HUES6 (cell line): Measurements from ENCODE around the gene MATK.
"Not testable (repeated sequence)": the region's sequence is repeated elsewhere in the genome, so short reads cannot be mapped to it uniquely, and the experiment has no call there.

ENCODE experiments used
- H3K27ac ChIP-seq: 2 replicates; pipeline ENCODE4 v1.7.0; 2013; ENCODE audit warnings: low read depth, mild to moderate bottlenecking, low read length, inconsistent platforms
- H3K27me3 ChIP-seq: 2 replicates; pipeline ENCODE4 v1.6.1; 2013; ENCODE audit warnings: low read length; ENCODE audit not compliant: control insufficient read depth, insufficient read depth
- H3K36me3 ChIP-seq: 2 replicates; pipeline ENCODE4 v1.6.1; 2013; ENCODE audit warnings: low read length; ENCODE audit not compliant: control insufficient read depth, insufficient read depth
- H3K4me1 ChIP-seq: 2 replicates; pipeline ENCODE4 v1.6.1; 2013; ENCODE audit warnings: low read length; ENCODE audit not compliant: control insufficient read depth, insufficient read depth
- H3K4me3 ChIP-seq: 2 replicates; pipeline ENCODE4 v1.5.1; 2013; ENCODE audit warnings: low read depth, low read length
- H3K9ac ChIP-seq: one replicate; pipeline ENCODE4 v1.6.1; 2013; ENCODE audit warnings: mild to moderate bottlenecking, low read length
- H3K9me3 ChIP-seq: 2 replicates; pipeline ENCODE4 v1.6.1; 2013; ENCODE audit warnings: low read depth, low read length; ENCODE audit not compliant: control insufficient read depth, insufficient read depth

The MATK gene

DNA sequence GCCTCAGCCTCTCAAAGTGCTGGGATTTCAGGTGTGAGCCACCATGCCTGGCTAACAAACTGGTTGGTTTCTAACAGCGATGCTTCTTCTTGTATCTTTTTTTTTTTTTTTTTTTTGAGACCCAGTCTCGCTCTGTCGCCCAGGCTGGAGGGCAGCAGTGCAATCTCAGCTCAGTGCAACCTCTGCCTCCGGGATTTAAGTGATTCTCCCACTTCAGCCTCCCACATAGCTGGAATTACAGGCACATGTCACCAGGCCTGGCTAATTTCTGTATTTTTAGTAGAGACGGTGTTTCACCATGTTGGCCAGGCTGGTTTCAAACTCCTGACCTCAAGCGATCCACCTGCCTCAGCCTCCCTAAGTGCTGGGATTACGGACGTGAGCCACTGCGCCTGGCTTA lies 30.0 kb upstream of the MATK start:
- not testable (repeated sequence) for H3K27ac ChIP-seq, H3K36me3 ChIP-seq, H3K27me3 ChIP-seq, H3K9me3 ChIP-seq, H3K4me3 ChIP-seq, H3K9ac ChIP-seq, H3K4me1 ChIP-seq

DNA sequence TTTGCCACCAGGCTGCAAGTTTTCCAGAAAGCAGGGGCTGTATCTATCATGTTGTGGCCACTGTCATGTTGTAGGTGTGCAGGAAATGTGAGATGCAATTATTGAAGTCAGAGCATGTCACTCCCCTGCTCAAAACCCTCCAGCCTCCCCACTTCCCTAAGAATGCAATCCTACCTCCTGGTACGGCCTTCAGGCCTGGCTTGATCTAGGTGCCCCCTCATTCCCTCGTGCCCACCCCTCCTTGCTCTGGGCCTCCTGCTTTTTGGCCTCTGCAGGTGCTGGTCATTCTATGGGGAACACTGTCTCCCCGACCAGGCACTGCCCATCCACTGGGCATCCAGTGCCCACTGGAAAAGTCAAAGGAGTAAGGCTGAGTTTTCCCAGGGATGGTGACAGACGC lies 28.5 kb upstream of the MATK start:
- no peak overlapping the region for H3K4me3 ChIP-seq
- H3K9me3 ChIP-seq = no peaks in the 10 kb centered on the region
- H3K27ac ChIP-seq = no peak overlapping the region
- H3K27me3 ChIP-seq = no peaks in the 10 kb centered on the region
- no peak overlapping the region for H3K9ac ChIP-seq
- H3K4me1 ChIP-seq = no peaks in the 10 kb centered on the region; the same call in 1 of the 2 replicates
- no peaks in the 10 kb centered on the region for H3K36me3 ChIP-seq

DNA sequence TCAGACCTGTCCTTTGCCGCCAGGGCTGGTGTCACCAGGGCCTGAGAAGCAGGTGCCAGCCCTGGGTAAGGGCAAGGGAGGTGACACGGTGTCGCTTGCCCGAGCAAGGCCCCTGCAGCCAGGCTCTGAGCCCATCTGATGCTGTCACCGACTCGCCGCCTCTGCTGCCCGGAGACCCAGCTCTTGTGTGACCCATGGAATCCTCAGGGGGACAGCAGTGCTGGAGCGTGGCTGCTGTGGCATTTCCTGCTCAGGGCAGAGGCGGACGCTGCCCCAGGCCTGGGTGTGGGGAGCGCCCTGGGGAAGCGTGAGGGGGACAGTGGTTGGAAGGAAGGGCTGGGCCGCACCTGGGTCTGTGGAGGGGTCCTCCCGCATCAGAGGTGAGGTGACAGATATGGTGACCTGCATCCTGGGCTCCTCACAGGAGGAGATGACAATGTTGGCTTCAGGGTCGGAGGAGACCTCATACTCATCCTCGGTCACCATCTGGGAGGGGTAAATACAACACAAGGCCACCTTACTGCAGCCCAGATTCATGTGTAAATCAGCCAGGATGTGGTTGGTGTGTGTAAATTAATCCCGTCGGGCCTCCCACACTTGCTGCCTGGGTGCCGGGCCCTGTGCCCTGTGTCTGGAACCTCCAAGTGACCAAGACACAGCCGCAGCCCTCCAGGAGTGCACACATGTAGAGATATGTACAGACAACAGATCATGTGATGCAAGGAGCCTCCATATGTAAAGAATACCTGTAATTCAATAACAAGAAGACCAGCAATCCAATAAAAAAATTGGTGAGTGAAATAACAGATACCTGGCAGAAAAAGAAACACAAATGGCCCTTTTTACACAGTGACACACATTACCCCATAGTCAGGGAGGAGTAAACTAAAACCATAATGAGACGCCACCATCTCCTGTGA lies 27.6 kb upstream of the MATK start:
- Histone ChIP-seq H3K27ac (no peak overlapping the region), H3K4me1 (no peaks in the 10 kb centered on the region; the same call in 1 of the 2 replicates), H3K9ac (no peak overlapping the region), H3K4me3 (no peak overlapping the region), H3K27me3 (no peaks in the 10 kb centered on the region), H3K36me3 (no peaks in the 10 kb centered on the region), H3K9me3 (no peaks in the 10 kb centered on the region)

DNA sequence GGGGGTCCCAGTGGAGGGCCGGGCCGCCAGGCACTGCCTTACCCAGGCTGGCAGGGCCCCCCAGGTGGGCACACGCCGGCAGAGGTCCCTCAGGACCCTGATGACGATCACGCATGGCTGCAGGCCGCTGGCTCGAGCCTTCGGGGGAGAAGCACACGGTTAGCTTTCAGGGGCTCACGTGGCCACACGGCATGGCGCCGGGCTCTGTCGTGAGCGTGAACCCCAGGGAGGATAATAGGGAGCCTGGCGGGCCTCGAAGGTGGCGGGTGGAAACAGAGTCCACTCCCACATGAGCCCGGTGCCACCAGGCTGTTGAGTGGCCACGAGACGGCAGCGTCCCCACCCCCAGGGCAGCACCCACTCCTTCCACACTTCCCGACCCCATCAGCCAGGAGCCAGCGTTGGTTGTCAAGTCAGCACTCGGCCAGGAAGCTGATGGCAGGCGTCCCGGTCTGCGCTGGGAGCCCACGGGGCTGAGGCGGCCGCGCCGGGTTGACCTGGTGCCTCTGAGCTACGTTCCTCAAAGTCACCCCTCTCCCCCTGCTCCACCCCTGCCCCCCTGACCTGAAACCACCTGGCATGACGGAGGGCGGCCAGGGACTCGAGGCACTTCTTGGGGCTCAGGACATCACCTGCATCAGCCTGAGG lies 24.7 kb upstream of the MATK start:
- H3K27me3 ChIP-seq = no peaks in the 10 kb centered on the region
- H3K4me1 ChIP-seq = no peaks in the 10 kb centered on the region
- no peaks in the 10 kb centered on the region for H3K9me3 ChIP-seq
- H3K27ac ChIP-seq = no peak overlapping the region
- no peak overlapping the region for H3K4me3 ChIP-seq
- H3K36me3 ChIP-seq = no peaks in the 10 kb centered on the region
- H3K9ac ChIP-seq = no peak overlapping the region

DNA sequence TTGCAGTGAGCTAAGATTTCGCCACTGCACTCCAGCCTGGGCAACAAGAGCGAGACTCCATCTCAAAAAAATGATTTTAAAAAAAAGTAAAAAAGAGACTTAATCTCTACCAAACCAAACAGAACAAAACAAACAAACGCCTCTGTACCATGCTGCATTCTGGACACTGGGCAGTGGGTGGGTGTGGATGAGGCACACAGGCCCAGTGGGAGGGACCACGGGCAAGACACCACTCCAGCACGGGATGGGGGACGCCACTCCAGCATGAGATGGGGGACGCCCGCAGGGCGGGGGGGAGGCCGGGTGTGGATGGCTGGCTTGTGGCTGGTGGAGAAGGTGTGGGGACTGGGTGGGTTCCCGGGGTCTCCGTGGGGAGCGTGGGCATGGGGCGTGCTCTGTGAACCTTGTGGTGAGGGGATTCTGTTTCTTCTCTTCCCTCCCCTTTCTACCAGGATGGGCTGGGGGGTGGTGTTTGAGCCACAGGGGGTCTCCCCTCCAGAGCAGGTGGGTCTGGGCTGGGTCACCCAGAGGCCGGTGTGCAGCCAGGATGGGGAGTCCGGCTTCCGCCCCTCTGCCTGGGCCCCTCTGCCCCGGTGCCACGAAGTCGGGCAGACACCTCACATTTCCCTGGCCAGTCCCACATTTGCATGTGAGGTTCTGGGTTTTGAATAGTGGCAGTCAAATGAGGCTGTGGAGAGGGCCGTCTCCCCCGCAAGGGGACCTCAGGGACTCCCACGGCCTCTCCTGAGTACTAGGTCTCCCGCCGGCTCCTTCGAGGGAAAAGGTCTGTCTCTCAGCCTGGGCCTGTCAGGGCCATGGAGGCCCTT lies 23.9 kb upstream of the MATK start:
- no peak overlapping the region for H3K9ac ChIP-seq
- H3K27ac ChIP-seq = no peak overlapping the region

DNA sequence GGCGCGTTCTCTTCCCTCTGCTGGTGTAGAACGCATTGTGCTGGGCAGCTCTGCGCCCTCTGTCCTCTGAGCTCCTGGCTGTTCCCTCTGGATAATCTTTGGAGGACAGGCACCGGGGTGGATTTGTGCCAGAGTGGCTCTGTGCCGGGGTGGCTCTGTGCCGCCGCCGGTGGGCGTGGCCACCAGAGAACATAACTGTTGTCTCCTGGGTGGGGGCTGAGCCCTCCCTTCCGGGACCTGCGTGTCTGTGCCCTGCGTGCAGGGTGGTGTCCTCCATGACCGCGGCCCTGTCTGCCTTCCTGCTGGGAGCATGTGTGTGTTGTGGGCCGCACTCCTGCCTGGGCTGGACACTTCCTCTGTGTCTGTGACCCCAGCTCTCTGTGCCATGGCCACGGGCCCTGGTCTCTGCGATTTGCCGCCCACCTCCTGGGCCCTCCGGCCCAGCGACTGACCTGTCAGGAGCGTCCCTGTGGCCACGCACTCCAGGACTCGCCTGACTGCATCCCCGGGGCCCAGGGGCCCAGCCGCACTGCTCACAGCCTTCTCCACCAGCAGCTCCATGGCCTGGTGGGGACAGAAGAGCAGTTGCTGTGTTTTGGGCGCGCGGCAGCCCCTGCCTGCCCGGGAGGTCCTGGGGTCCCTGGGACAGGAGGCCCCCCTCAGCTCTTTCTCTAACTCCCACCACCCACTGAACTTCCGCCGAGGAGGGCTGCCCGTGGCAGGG lies 22.4 kb upstream of the MATK start:
- no peak overlapping the region for H3K4me3 ChIP-seq
- H3K27me3 ChIP-seq = no peaks in the 10 kb centered on the region
- H3K27ac ChIP-seq = no peak overlapping the region
- no peaks in the 10 kb centered on the region for H3K9me3 ChIP-seq
- H3K9ac ChIP-seq = no peak overlapping the region
- H3K4me1 ChIP-seq = no peaks in the 10 kb centered on the region
- H3K36me3 ChIP-seq = no peaks in the 10 kb centered on the region

More for the DNA sequence above, 23.9 kb upstream of the MATK start:
- Histone ChIP-seq H3K4me1 (no peaks in the 10 kb centered on the region), H3K27me3 (no peaks in the 10 kb centered on the region), H3K36me3 (no peaks in the 10 kb centered on the region), H3K9me3 (no peaks in the 10 kb centered on the region), H3K4me3 (no peak overlapping the region)

DNA sequence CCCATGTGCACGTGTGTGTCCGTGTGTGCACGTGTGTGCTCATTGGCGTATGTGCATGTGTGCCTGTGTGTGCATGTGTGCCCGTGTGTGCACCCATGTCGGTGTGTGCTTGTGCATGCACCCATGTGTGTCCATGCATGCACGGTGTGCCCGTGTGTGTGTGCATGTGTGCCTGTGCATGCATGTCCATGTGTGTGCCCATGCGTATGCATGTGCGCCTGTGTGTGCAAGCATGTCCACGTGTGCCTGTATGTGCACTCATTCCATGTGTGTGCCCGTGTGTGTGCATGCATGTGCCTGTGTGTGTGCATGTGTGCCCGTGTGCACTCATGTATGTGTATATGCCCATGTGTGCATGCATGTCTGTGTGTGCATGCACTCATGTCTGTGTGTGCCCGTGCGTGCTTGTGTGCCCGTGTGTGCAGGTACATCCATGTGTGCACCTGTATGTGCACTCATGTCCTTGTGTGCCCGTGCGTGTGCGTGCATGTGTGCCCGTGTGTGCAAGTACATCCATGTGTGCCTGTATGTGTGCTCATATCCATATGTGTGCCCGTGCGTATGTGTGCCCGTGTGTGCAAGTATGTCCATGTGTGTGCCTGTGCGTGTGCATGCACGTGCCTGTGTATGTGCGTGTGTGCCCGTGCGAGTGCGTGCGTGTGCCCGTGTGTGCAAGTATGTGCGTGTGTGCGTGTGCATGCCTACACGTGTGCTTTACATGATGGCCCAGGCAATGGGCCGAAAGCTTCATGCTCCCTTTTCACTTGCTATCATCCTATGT lies 21.6 kb upstream of the MATK start:
- Histone ChIP-seq H3K9ac (no peak overlapping the region), H3K4me1 (no peaks in the 10 kb centered on the region), H3K27me3 (peaks cover 3% of the 10 kb centered on the region; the same call in 1 of the 2 replicates), H3K36me3 (no peaks in the 10 kb centered on the region), H3K4me3 (no peak overlapping the region), H3K27ac (no peak overlapping the region), H3K9me3 (no peaks in the 10 kb centered on the region)

DNA sequence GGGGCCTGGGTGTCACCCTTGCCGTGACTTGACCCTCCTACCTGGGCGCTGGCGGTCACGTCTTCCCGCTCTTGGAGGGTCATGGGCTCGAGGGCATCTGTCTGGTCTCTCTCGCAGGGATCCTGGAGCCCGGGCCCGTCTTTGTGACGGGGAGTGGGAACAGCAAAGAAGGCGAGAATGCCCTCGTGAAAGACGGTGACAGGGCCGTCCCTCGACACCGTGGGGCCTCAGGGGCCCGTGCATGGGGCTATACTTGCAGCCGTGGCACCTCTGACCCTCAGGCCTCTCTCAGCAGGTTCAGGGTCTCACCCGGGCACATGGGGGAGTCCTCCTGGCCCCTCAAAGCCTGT lies 20.9 kb upstream of the MATK start:
- H3K27ac ChIP-seq = no peak overlapping the region
- no peak overlapping the region for H3K4me3 ChIP-seq
- H3K27me3 ChIP-seq = peaks cover 9% of the 10 kb centered on the region; the same call in 1 of the 2 replicates
- no peaks in the 10 kb centered on the region for H3K9me3 ChIP-seq
- H3K36me3 ChIP-seq = no peaks in the 10 kb centered on the region
- no peaks in the 10 kb centered on the region for H3K4me1 ChIP-seq
- H3K9ac ChIP-seq = no peak overlapping the region

DNA sequence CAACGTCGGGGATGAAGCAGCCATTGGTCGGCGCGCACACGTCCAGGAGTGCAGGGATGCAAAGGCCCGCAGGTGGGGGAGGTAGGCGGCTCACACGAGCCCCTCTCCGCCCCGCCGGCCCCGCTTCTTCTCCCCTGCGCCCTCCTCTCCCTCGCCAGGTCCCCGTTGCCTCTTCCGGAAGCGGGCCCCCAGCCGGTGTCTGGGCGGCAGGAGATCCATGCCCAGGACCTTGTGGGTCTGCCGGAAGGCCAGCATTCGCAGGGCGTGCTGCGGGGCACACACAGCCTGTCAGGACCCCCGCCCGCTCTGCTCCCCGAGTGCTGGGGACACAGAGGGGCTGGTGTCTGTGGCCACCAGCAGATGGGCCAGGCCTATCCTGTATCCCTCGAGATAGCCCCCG lies 19.7 kb upstream of the MATK start:
- no peak overlapping the region for H3K9ac ChIP-seq
- no peak overlapping the region for H3K4me3 ChIP-seq
- H3K27ac ChIP-seq = no peak overlapping the region
- H3K36me3 ChIP-seq = no peaks in the 10 kb centered on the region
- H3K9me3 ChIP-seq = no peaks in the 10 kb centered on the region
- peaks cover 22% of the 10 kb centered on the region for H3K27me3 ChIP-seq
- peaks cover 3% of the 10 kb centered on the region; the same call in 1 of the 2 replicates for H3K4me1 ChIP-seq

DNA sequence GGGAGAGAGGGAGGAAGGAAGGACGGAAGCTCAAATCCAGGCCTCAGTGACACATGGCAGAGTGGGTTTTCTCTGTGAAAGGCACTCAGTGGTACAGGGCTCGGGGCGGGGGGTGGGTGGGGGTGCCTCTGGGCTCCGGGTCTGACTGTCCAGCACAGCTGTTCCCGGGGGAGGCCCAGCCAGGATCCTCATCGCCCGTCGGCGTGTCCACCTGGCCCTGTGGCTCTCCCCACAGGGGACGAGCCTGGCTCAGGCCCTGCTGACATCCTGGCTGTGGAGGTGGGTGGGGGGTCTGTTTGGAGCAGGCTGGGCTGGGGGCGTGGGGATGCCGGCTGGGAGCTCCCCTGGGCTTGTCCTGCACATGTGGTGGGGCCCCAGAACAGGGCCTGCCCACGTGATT lies 18.2 kb upstream of the MATK start:
- no peak overlapping the region for H3K9ac ChIP-seq
- no peaks in the 10 kb centered on the region for H3K9me3 ChIP-seq
- no peak overlapping the region for H3K27ac ChIP-seq
- peaks cover 3% of the 10 kb centered on the region; the same call in 1 of the 2 replicates for H3K4me1 ChIP-seq
- H3K4me3 ChIP-seq = no peak overlapping the region
- H3K36me3 ChIP-seq = no peaks in the 10 kb centered on the region
- H3K27me3 ChIP-seq = peaks cover 31% of the 10 kb centered on the region
